Muscle layer of colon (tissue), 2 donors: ENCODE data around the gene YOD1.

ENCODE experiments used
- H3K27ac ChIP-seq: one replicate; pipeline ENCODE4 v1.7.0; 2013; ENCODE audit warnings: low read depth, mild to moderate bottlenecking, low read length, moderate library complexity
- H3K27me3 ChIP-seq, 2 donors: one replicate each; pipeline ENCODE4 v1.7.0; 2013; ENCODE audit warnings: low read length in 2 of 2, mild to moderate bottlenecking in 2 of 2; ENCODE audit not compliant: insufficient read depth in 2 of 2, control insufficient read depth in 1 of 2
- H3K36me3 ChIP-seq: one replicate; pipeline ENCODE4 v1.7.0; 2013; ENCODE audit warnings: mild to moderate bottlenecking, low read length; ENCODE audit not compliant: insufficient read depth
- H3K4me1 ChIP-seq: one replicate; pipeline ENCODE4 v1.7.0; 2013; ENCODE audit warnings: mild to moderate bottlenecking, low read length; ENCODE audit not compliant: insufficient read depth
- H3K4me3 ChIP-seq, 2 donors: one replicate each; pipeline ENCODE4 v1.7.0; 2013; ENCODE audit warnings: low read length in 2 of 2, low read depth in 1 of 2, mild to moderate bottlenecking in 1 of 2, moderate library complexity in 1 of 2
- H3K9ac ChIP-seq: one replicate; pipeline ENCODE4 v1.7.0; 2013; ENCODE audit warnings: low read length
- H3K9me3 ChIP-seq: one replicate; pipeline ENCODE4 v1.7.0; 2013; ENCODE audit warnings: mild to moderate bottlenecking, low read length
- donor health status: abdominal sarcoma.
- donor health status: Adenocarcinoma of cecum.

Gene YOD1

GRCh38 chr1:207013321-207014085 is 37.5 kb downstream of the YOD1 start:
- Histone ChIP-seq H3K9me3 (no peaks in the 10 kb centered on the region), H3K27me3 (no peaks in the 10 kb centered on the region), H3K27ac (no peak overlapping the region), H3K9ac (no peak overlapping the region), H3K36me3 (no peaks in the 10 kb centered on the region), H3K4me1 (no peaks in the 10 kb centered on the region), H3K4me3 (no peak overlapping the region)

GRCh38 chr1:207010726-207011125 is 40.3 kb downstream of the YOD1 start:
- H3K4me1 ChIP-seq: no peaks in the 10 kb centered on the region
- no peak overlapping the region for H3K9ac ChIP-seq
- H3K36me3 ChIP-seq: no peaks in the 10 kb centered on the region
- no peak overlapping the region for H3K27ac ChIP-seq
- no peak overlapping the region for H3K4me3 ChIP-seq
- H3K27me3 ChIP-seq: no peaks in the 10 kb centered on the region
- H3K9me3 ChIP-seq: no peaks in the 10 kb centered on the region

- H3K9ac ChIP-seq: no peak overlapping the region
- no peak overlapping the region for H3K4me3 ChIP-seq
- H3K27me3 ChIP-seq: no peaks in the 10 kb centered on the region
- H3K27ac ChIP-seq: no peak overlapping the region
- no peaks in the 10 kb centered on the region for H3K36me3 ChIP-seq
- H3K9me3 ChIP-seq: no peaks in the 10 kb centered on the region
- no peaks in the 10 kb centered on the region for H3K4me1 ChIP-seq
Observed at GRCh38 chr1:207009945-207010344, 41.1 kb downstream of the YOD1 start.

GRCh38 chr1:207009182-207009850 is 41.7 kb downstream of the YOD1 start:
- Histone ChIP-seq H3K4me1 (no peaks in the 10 kb centered on the region), H3K27ac (no peak overlapping the region), H3K9ac (no peak overlapping the region)

GRCh38 chr1:207007352-207008033 is 43.5 kb downstream of the YOD1 start:
- no peaks in the 10 kb centered on the region for H3K27me3 ChIP-seq
- no peaks in the 10 kb centered on the region for H3K36me3 ChIP-seq
- no peak overlapping the region for H3K4me3 ChIP-seq
- H3K9ac ChIP-seq: no peak overlapping the region
- no peak overlapping the region for H3K27ac ChIP-seq
- no peaks in the 10 kb centered on the region for H3K9me3 ChIP-seq
- no peaks in the 10 kb centered on the region for H3K4me1 ChIP-seq

More at GRCh38 chr1:207009182-207009850, 41.7 kb downstream of the YOD1 start:
- no peak overlapping the region for H3K4me3 ChIP-seq
- H3K9me3 ChIP-seq: no peaks in the 10 kb centered on the region
- no peaks in the 10 kb centered on the region for H3K27me3 ChIP-seq
- H3K36me3 ChIP-seq: no peaks in the 10 kb centered on the region

GRCh38 chr1:207006914-207007313 is 44.1 kb downstream of the YOD1 start:
- H3K27me3 ChIP-seq: no peaks in the 10 kb centered on the region
- no peak overlapping the region for H3K27ac ChIP-seq
- no peaks in the 10 kb centered on the region for H3K9me3 ChIP-seq
- H3K9ac ChIP-seq: no peak overlapping the region
- no peaks in the 10 kb centered on the region for H3K4me1 ChIP-seq
- H3K36me3 ChIP-seq: no peaks in the 10 kb centered on the region
- no peak overlapping the region for H3K4me3 ChIP-seq

- H3K36me3 ChIP-seq: no peaks in the 10 kb centered on the region
- no peak overlapping the region for H3K4me3 ChIP-seq
- no peaks in the 10 kb centered on the region for H3K27me3 ChIP-seq
- H3K4me1 ChIP-seq: no peaks in the 10 kb centered on the region
- no peaks in the 10 kb centered on the region for H3K9me3 ChIP-seq
- H3K9ac ChIP-seq: no peak overlapping the region
- no peak overlapping the region for H3K27ac ChIP-seq
Observed at GRCh38 chr1:207006083-207006482, 44.9 kb downstream of the YOD1 start.

GRCh38 chr1:207004931-207005830 is 45.8 kb downstream of the YOD1 start:
- Histone ChIP-seq H3K36me3 (no peaks in the 10 kb centered on the region), H3K9me3 (no peaks in the 10 kb centered on the region), H3K9ac (no peak overlapping the region), H3K27me3 (no peaks in the 10 kb centered on the region), H3K4me1 (no peaks in the 10 kb centered on the region), H3K27ac (no peak overlapping the region), H3K4me3 (no peak overlapping the region)

GRCh38 chr1:207003210-207003609 is 47.8 kb downstream of the YOD1 start:
- no peak overlapping the region for H3K4me3 ChIP-seq
- H3K27ac ChIP-seq: no peak overlapping the region
- no peaks in the 10 kb centered on the region for H3K27me3 ChIP-seq
- no peaks in the 10 kb centered on the region for H3K36me3 ChIP-seq
- H3K9ac ChIP-seq: no peak overlapping the region
- no peaks in the 10 kb centered on the region for H3K9me3 ChIP-seq
- H3K4me1 ChIP-seq: no peaks in the 10 kb centered on the region

GRCh38 chr1:207002724-207003146 is 48.3 kb downstream of the YOD1 start:
- H3K9ac ChIP-seq: no peak overlapping the region
- H3K27me3 ChIP-seq: no peaks in the 10 kb centered on the region
- no peaks in the 10 kb centered on the region for H3K4me1 ChIP-seq
- no peaks in the 10 kb centered on the region for H3K36me3 ChIP-seq
- no peak overlapping the region for H3K4me3 ChIP-seq
- H3K27ac ChIP-seq: no peak overlapping the region
- no peaks in the 10 kb centered on the region for H3K9me3 ChIP-seq
